ENCODE data around the gene SLAIN2. TPM values are rescaled to one million over a fixed set of nuclear protein-coding genes. Genes with fewer than 3 reads are reported as not detected.

SLAIN2 gene
- total and polyA plus RNA-seq, 5 donors from 2014 or later: 23.9 to 82.9 (median 26.4) TPM

DNA sequence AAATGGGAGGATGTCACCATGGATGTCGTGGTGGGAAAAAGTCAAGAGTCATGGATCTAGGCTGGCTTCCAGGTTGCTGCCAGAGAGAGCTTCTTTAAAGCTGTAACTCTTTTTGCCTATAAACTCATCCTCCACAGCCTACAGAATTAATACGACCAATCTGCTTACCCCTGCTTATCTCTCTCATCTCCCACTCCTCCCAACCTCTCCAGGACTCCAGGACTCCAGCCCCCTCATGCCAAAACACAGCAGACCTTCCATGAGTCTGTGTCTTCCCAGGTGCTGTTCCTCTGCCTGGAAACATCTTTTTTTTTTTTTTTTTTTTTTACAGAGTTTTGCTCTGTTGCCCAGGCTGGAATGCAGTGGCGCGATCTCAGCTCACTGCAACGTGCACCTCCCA is 126.6 kb downstream of the SLAIN2 start:
- no peak overlapping the region for H3K27ac ChIP-seq (ENCODE audit: insufficient read depth, low read length, poor library complexity, severe bottlenecking)
- no peaks in the 10 kb centered on the region for H3K36me3 Mint-ChIP-seq
- H3K27ac Mint-ChIP-seq: no peak overlapping the region
- DNase-seq: no peak
- H3K36me3 ChIP-seq (ENCODE audit: control insufficient read depth, insufficient read depth, low read length): no peaks in the 10 kb centered on the region
- peaks cover 14% of the 10 kb centered on the region for H3K27me3 Mint-ChIP-seq
- H3K4me3 ChIP-seq (ENCODE audit: low read depth, low read length): no peak overlapping the region
- H3K4me3 Mint-ChIP-seq: no peak overlapping the region
- no peaks in the 10 kb centered on the region for H3K27me3 ChIP-seq (ENCODE audit: control insufficient read depth, insufficient read depth, low read length)
- no peaks in the 10 kb centered on the region for H3K4me1 ChIP-seq (ENCODE audit: control insufficient read depth, insufficient read depth, low read length, poor library complexity, severe bottlenecking)
- no peaks in the 10 kb centered on the region for H3K9me3 ChIP-seq (ENCODE audit: control insufficient read depth in 2 of 2, low read length in 2 of 2)
- H3K9me3 Mint-ChIP-seq: peaks cover 0 to 8% (median 1%) of the 10 kb centered on the region in 7 donors
- ATAC-seq (ENCODE audit: low read depth in 2 of 2): no peak
- H3K4me1 Mint-ChIP-seq: no peaks in the 10 kb centered on the region

DNA sequence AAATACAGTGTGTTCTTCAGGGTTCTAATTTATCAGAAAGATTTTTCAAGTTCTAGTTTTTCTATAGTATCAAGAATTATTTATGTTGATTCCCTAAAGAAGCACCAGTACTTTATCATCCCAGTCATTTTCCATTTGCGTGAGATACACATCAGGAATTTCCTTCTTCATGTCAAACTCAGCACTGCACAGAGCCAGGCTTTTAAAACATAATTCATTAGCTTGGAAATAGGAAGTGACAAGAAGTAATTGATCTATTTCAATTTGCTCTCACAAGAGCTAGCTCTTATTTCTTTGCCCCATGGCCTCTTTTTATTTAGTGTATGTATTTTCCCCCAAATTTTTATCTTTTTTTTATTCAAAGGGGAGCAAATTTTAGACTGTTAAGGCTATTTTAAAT is 128.8 kb downstream of the SLAIN2 start:
- no peak overlapping the region for H3K27ac ChIP-seq (ENCODE audit: insufficient read depth, low read length, poor library complexity, severe bottlenecking)
- H3K4me1 ChIP-seq (ENCODE audit: control insufficient read depth, insufficient read depth, low read length, poor library complexity, severe bottlenecking): no peaks in the 10 kb centered on the region
- Mint-ChIP-seq H3K9me3 (peaks cover 0 to 1% (median 0%) of the 10 kb centered on the region in 7 donors), H3K4me1 (no peaks in the 10 kb centered on the region), H3K4me3 (no peak overlapping the region), H3K27ac (no peak overlapping the region), H3K27me3 (peaks cover 18% of the 10 kb centered on the region), H3K36me3 (no peaks in the 10 kb centered on the region)
- peaks cover 4% of the 10 kb centered on the region for H3K27me3 ChIP-seq (ENCODE audit: control insufficient read depth, insufficient read depth, low read length)
- H3K36me3 ChIP-seq (ENCODE audit: control insufficient read depth, insufficient read depth, low read length): no peaks in the 10 kb centered on the region
- ATAC-seq (ENCODE audit: low read depth in 2 of 2) (no peak), DNase-seq (no peak)
- no peaks in the 10 kb centered on the region for H3K9me3 ChIP-seq (ENCODE audit: control insufficient read depth in 2 of 2, low read length in 2 of 2)
- H3K4me3 ChIP-seq (ENCODE audit: low read depth, low read length): no peak overlapping the region

DNA sequence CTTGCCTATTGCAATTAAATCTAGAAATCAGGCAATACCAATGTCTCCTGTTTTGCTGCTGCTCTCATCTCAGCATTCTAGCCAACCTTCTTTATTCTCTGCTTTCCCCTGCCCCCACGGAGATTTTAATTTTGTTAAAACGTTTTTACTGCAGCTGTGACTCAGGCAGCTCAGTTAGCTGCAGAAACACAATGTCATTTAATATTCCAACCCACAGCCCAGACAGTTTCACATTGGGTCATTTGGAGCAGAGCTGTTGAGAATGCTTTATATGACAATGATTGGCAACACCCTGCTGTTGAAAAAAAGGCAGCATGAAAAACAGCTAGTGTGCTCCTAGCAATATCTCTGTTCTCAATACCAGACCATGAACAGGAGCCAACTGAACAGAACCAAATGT is 129.2 kb downstream of the SLAIN2 start:
- Mint-ChIP-seq H3K4me1 (no peaks in the 10 kb centered on the region), H3K4me3 (no peak overlapping the region), H3K27ac (no peak overlapping the region), H3K27me3 (peaks cover 18% of the 10 kb centered on the region), H3K9me3 (peaks cover 0 to 1% (median 0%) of the 10 kb centered on the region in 7 donors), H3K36me3 (no peaks in the 10 kb centered on the region)
- no peak overlapping the region for H3K4me3 ChIP-seq (ENCODE audit: low read depth, low read length)
- H3K36me3 ChIP-seq (ENCODE audit: control insufficient read depth, insufficient read depth, low read length): no peaks in the 10 kb centered on the region
- H3K4me1 ChIP-seq (ENCODE audit: control insufficient read depth, insufficient read depth, low read length, poor library complexity, severe bottlenecking): no peaks in the 10 kb centered on the region
- H3K9me3 ChIP-seq (ENCODE audit: control insufficient read depth in 2 of 2, low read length in 2 of 2): no peaks in the 10 kb centered on the region
- H3K27me3 ChIP-seq (ENCODE audit: control insufficient read depth, insufficient read depth, low read length): peaks cover 4% of the 10 kb centered on the region
- no peak for DNase-seq
- ATAC-seq (ENCODE audit: low read depth in 2 of 2): no peak
- H3K27ac ChIP-seq (ENCODE audit: insufficient read depth, low read length, poor library complexity, severe bottlenecking): no peak overlapping the region

DNA sequence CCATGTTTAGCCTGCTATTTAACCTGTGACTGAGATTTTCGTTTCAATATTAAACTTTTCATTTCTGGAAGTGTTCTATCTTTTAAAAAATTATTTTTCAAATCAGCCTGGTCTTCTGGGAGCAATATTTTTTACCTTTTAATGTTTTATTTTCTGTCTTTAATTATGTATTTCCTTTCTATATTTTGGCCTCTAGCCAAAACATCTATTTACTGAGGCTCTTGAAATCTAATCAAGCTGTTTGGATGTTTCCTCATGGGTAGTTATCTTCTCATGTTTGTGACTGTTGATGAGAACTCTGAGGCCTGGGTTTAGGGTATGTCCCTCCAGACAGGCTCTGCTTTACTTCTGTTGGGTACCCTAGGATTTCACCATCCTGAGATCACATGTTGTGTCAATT is 131.5 kb downstream of the SLAIN2 start:
- Histone ChIP-seq H3K9me3 (ENCODE audit: control insufficient read depth in 2 of 2, low read length in 2 of 2) (no peaks in the 10 kb centered on the region), H3K4me1 (ENCODE audit: control insufficient read depth, insufficient read depth, low read length, poor library complexity, severe bottlenecking) (no peaks in the 10 kb centered on the region), H3K36me3 (ENCODE audit: control insufficient read depth, insufficient read depth, low read length) (no peaks in the 10 kb centered on the region), H3K4me3 (ENCODE audit: low read depth, low read length) (no peak overlapping the region), H3K27ac (ENCODE audit: insufficient read depth, low read length, poor library complexity, severe bottlenecking) (no peak overlapping the region), H3K27me3 (ENCODE audit: control insufficient read depth, insufficient read depth, low read length) (peaks cover 4% of the 10 kb centered on the region)
- Mint-ChIP-seq H3K4me1 (no peaks in the 10 kb centered on the region), H3K27me3 (peaks cover 23% of the 10 kb centered on the region), H3K36me3 (no peaks in the 10 kb centered on the region), H3K27ac (no peak overlapping the region), H3K4me3 (peak overlapping the region in 1 of 4 donors; percentile 2), H3K9me3 (peaks cover 0 to 1% (median 0%) of the 10 kb centered on the region in 7 donors)
- ATAC-seq (ENCODE audit: low read depth in 2 of 2) (no peak), DNase-seq (no peak)

DNA sequence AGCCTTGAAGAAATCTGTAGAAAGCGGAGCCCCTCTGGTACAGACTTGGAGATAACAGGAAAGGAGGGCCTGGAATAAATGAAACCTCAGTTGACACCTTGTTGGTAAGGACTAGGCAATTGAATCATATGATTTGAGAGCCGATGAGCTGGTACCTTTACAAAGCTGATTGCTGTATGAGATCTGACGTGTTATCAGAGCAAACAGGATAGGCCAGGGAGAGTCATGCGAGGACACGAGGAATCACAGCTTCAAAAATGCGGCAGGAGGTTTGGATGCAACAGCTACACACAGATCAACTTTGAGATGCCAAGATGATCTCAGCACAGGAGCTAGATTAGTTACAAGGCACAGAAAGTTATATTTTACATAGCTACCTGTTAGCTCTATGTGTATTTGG is 134.4 kb downstream of the SLAIN2 start:
- Mint-ChIP-seq H3K4me3 (peak overlapping the region in 1 of 4 donors; percentile 49), H3K27me3 (peaks cover 35% of the 10 kb centered on the region), H3K27ac (no peak overlapping the region), H3K9me3 (peaks cover 0 to 3% (median 0%) of the 10 kb centered on the region in 7 donors), H3K4me1 (no peaks in the 10 kb centered on the region), H3K36me3 (no peaks in the 10 kb centered on the region)
- H3K4me3 ChIP-seq (ENCODE audit: low read depth, low read length): no peak overlapping the region
- no peaks in the 10 kb centered on the region for H3K4me1 ChIP-seq (ENCODE audit: control insufficient read depth, insufficient read depth, low read length, poor library complexity, severe bottlenecking)
- H3K9me3 ChIP-seq (ENCODE audit: control insufficient read depth in 2 of 2, low read length in 2 of 2): no peaks in the 10 kb centered on the region
- H3K27ac ChIP-seq (ENCODE audit: insufficient read depth, low read length, poor library complexity, severe bottlenecking): no peak overlapping the region
- ATAC-seq (ENCODE audit: low read depth in 2 of 2) (no peak), DNase-seq (no peak)
- no peaks in the 10 kb centered on the region for H3K36me3 ChIP-seq (ENCODE audit: control insufficient read depth, insufficient read depth, low read length)
- H3K27me3 ChIP-seq (ENCODE audit: control insufficient read depth, insufficient read depth, low read length): peaks cover 6% of the 10 kb centered on the region

Other genes starting within 250 kb of the SLAIN2 start
- gene TXK, start 207.3 kb upstream of the SLAIN2 start, total RNA-seq: 58.0 TPM
- 10 to 100 TPM; 38.3 to 77.2 (median 62.7) TPM for gene TXK, start 207.3 kb upstream of the SLAIN2 start, polyA plus RNA-seq
- gene TEC, start 71.7 kb upstream of the SLAIN2 start, total RNA-seq: 3.0 TPM
- 1 to 10 TPM in 3 of 4 donors, under 1 TPM in 1; 0.17 to 1.2 (median 1.2) TPM for gene TEC, start 71.7 kb upstream of the SLAIN2 start, polyA plus RNA-seq
- not detected for gene SLC10A4, start 141.8 kb downstream of the SLAIN2 start, total RNA-seq
- not detected for gene SLC10A4, start 141.8 kb downstream of the SLAIN2 start, polyA plus RNA-seq
- not detected for gene ZAR1, start 148.7 kb downstream of the SLAIN2 start, total RNA-seq
- gene ZAR1, start 148.7 kb downstream of the SLAIN2 start, polyA plus RNA-seq: not detected

Data from CD4-positive, CD25-positive, alpha-beta regulatory T cell (primary cell).